WTC11 (cell line): ENCODE data around the gene GRM5.

Experiments
- ATF2 ChIP-seq: sonication (generic); formaldehyde crosslinking; IDR thresholded peaks from 2 replicates; pipeline ENCODE4 v1.8.1; 2022; ENCODE audit warnings: low read depth, missing genetic modification reagents, borderline replicate concordance
- CTCF ChIP-seq: fragments of 200-600 bp; IDR thresholded peaks from 2 replicates; pipeline ENCODE4 v1.8.0; 2022; ENCODE audit warnings: antibody characterized with exemption
- ELF4 ChIP-seq: sonication (generic); formaldehyde crosslinking; IDR thresholded peaks from 2 replicates; pipeline ENCODE4 v1.8.1; 2022; ENCODE audit warnings: low read depth, mild to moderate bottlenecking, moderate library complexity, missing genetic modification reagents
- ETV6 ChIP-seq: sonication (generic); formaldehyde crosslinking; IDR thresholded peaks from 2 replicates; pipeline ENCODE4 v1.8.1; 2022; ENCODE audit warnings: mild to moderate bottlenecking, missing genetic modification reagents
- NFYB ChIP-seq: sonication (generic); formaldehyde crosslinking; conservative IDR thresholded peaks from 2 replicates; pipeline ENCODE4 v1.8.0; 2022; ENCODE audit warnings: low read depth, missing genetic modification reagents
- NR1H2 ChIP-seq: sonication (generic); formaldehyde crosslinking; IDR thresholded peaks from 2 replicates; pipeline ENCODE4 v1.9.0; 2021; ENCODE audit warnings: mild to moderate bottlenecking, moderate library complexity, missing genetic modification reagents
- NR2C2 ChIP-seq: sonication (generic); formaldehyde crosslinking; IDR thresholded peaks from 2 replicates; pipeline ENCODE4 v1.8.0; 2022; ENCODE audit warnings: mild to moderate bottlenecking, missing genetic modification reagents
- SP1 ChIP-seq: sonication (generic); formaldehyde crosslinking; conservative IDR thresholded peaks from 2 replicates; pipeline ENCODE4 v1.8.1; 2022; ENCODE audit warnings: missing genetic modification reagents
- ZNF121 ChIP-seq: sonication (generic); formaldehyde crosslinking; IDR thresholded peaks from 2 replicates; pipeline ENCODE4 v1.8.0; 2023; ENCODE audit warnings: missing genetic modification reagents
- ZNF423 ChIP-seq: fragments of 250-450 bp; sonication (Bioruptor Pico); IDR thresholded peaks from 2 replicates; pipeline ENCODE4 v2.1.2; 2022; ENCODE audit warnings: mild to moderate bottlenecking, moderate library complexity
- TF ChIP-seq, protein P1 (sequence below): sonication (generic); formaldehyde crosslinking; IDR thresholded peaks from 2 replicates; pipeline ENCODE4 v1.8.1; 2023; ENCODE audit warnings: mild to moderate bottlenecking, missing genetic modification reagents
- TF ChIP-seq, protein P2 (sequence below): fragments of 250-450 bp; sonication (Bioruptor Pico); IDR thresholded peaks from 2 replicates; pipeline ENCODE4 v1.9.0; 2021; ENCODE audit warnings: mild to moderate bottlenecking, borderline replicate concordance
- TF ChIP-seq, protein P3 (sequence below): sonication (generic); formaldehyde crosslinking; IDR thresholded peaks from 2 replicates; pipeline ENCODE4 v1.8.1; 2023; ENCODE audit warnings: mild to moderate bottlenecking, missing genetic modification reagents, moderate library complexity

- TF ChIP-seq ZNF121 (no peak), ETV6 (CRISPR knock-in tag) (no peak), CTCF (no peak), ELF4 (CRISPR knock-in tag) (no peak), NFYB (CRISPR knock-in tag) (no peak), ZNF423 (CRISPR knock-in tag) (no peak), ATF2 (CRISPR knock-in tag) (no peak), SP1 (CRISPR knock-in tag) (no peak), NR1H2 (CRISPR knock-in tag) (no peak), NR2C2 (CRISPR knock-in tag) (no peak)
- TF ChIP-seq, protein P1, sequence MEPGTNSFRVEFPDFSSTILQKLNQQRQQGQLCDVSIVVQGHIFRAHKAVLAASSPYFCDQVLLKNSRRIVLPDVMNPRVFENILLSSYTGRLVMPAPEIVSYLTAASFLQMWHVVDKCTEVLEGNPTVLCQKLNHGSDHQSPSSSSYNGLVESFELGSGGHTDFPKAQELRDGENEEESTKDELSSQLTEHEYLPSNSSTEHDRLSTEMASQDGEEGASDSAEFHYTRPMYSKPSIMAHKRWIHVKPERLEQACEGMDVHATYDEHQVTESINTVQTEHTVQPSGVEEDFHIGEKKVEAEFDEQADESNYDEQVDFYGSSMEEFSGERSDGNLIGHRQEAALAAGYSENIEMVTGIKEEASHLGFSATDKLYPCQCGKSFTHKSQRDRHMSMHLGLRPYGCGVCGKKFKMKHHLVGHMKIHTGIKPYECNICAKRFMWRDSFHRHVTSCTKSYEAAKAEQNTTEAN, result no peak
- TF ChIP-seq, protein P2, sequence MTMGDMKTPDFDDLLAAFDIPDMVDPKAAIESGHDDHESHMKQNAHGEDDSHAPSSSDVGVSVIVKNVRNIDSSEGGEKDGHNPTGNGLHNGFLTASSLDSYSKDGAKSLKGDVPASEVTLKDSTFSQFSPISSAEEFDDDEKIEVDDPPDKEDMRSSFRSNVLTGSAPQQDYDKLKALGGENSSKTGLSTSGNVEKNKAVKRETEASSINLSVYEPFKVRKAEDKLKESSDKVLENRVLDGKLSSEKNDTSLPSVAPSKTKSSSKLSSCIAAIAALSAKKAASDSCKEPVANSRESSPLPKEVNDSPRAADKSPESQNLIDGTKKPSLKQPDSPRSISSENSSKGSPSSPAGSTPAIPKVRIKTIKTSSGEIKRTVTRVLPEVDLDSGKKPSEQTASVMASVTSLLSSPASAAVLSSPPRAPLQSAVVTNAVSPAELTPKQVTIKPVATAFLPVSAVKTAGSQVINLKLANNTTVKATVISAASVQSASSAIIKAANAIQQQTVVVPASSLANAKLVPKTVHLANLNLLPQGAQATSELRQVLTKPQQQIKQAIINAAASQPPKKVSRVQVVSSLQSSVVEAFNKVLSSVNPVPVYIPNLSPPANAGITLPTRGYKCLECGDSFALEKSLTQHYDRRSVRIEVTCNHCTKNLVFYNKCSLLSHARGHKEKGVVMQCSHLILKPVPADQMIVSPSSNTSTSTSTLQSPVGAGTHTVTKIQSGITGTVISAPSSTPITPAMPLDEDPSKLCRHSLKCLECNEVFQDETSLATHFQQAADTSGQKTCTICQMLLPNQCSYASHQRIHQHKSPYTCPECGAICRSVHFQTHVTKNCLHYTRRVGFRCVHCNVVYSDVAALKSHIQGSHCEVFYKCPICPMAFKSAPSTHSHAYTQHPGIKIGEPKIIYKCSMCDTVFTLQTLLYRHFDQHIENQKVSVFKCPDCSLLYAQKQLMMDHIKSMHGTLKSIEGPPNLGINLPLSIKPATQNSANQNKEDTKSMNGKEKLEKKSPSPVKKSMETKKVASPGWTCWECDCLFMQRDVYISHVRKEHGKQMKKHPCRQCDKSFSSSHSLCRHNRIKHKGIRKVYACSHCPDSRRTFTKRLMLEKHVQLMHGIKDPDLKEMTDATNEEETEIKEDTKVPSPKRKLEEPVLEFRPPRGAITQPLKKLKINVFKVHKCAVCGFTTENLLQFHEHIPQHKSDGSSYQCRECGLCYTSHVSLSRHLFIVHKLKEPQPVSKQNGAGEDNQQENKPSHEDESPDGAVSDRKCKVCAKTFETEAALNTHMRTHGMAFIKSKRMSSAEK (CRISPR knock-in tag), result no peak
- TF ChIP-seq, protein P3, sequence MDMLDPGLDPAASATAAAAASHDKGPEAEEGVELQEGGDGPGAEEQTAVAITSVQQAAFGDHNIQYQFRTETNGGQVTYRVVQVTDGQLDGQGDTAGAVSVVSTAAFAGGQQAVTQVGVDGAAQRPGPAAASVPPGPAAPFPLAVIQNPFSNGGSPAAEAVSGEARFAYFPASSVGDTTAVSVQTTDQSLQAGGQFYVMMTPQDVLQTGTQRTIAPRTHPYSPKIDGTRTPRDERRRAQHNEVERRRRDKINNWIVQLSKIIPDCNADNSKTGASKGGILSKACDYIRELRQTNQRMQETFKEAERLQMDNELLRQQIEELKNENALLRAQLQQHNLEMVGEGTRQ, result no peak
Observed at GRCh38 chr11:88655656-88656055, 410.1 kb downstream of the GRM5 start.
